ENCODE results near the gene PROSER1.
"Not testable (repeated sequence)": the region's sequence is repeated elsewhere in the genome, so short reads cannot be mapped to it uniquely, and the experiment has no call there.

PROSER1 gene

GRCh38 chr13:39037880-39038568 lies at the start of gene PROSER1, which contains the start of gene NHLRC3:
Gene PROSER1 (minus strand): TSS chr13:39038089. CDS start chr13:39037242, 847 bp downstream.
Gene NHLRC3 (plus strand): TSS chr13:39038456. CDS start chr13:39038640, 184 bp downstream.
- DNase-seq, result peak in 1 of 2 experiments; percentile 62

- not testable (repeated sequence) for DNase-seq
Measured at GRCh38 chr13:39086251-39086945, 48.5 kb upstream of the PROSER1 start.

GRCh38 chr13:39073983-39074382 lies 36.1 kb upstream of the PROSER1 start:
- no peak for DNase-seq

- DNase-seq, result no peak
Measured at GRCh38 chr13:39072842-39073241, 35.0 kb upstream of the PROSER1 start.

- DNase-seq, result no peak
Measured at GRCh38 chr13:39062004-39062403, 24.1 kb upstream of the PROSER1 start.

- no peak for DNase-seq
Measured at GRCh38 chr13:39058040-39058439, 20.2 kb upstream of the PROSER1 start.

GRCh38 chr13:39056018-39056417 lies 18.1 kb upstream of the PROSER1 start:
- no peak for DNase-seq

- DNase-seq, result no peak
Measured at GRCh38 chr13:39054112-39054511, 16.2 kb upstream of the PROSER1 start.

GRCh38 chr13:39052944-39053343 lies 15.1 kb upstream of the PROSER1 start:
- DNase-seq, result no peak

- DNase-seq, result peak in 1 of 2 experiments; percentile 18
Measured at GRCh38 chr13:39051157-39051556, 13.3 kb upstream of the PROSER1 start.

- DNase-seq, result no peak
Measured at GRCh38 chr13:39049274-39049673, 11.4 kb upstream of the PROSER1 start.

GRCh38 chr13:39048806-39049205 lies 10.9 kb upstream of the PROSER1 start:
- no peak for DNase-seq

GRCh38 chr13:39047560-39047959 lies 9.7 kb upstream of the PROSER1 start:
- no peak for DNase-seq

- DNase-seq, result no peak
Measured at GRCh38 chr13:39044536-39044935, 6.6 kb upstream of the PROSER1 start.

- no peak for DNase-seq
Measured at GRCh38 chr13:39040206-39040605, 2.3 kb upstream of the PROSER1 start.

GRCh38 chr13:39039041-39039440 lies 1.2 kb upstream of the PROSER1 start:
- no peak for DNase-seq

- no peak for DNase-seq
Measured at GRCh38 chr13:39038569-39039030, 711 bp upstream of the PROSER1 start.

- DNase-seq, result no peak
Measured at GRCh38 chr13:39037410-39037879, 444 bp downstream of the PROSER1 start.

- no peak for DNase-seq
Measured at GRCh38 chr13:39036212-39036611, 1.7 kb downstream of the PROSER1 start.

GRCh38 chr13:39035799-39036198 lies 2.1 kb downstream of the PROSER1 start:
- no peak for DNase-seq

- DNase-seq, result no peak
Measured at GRCh38 chr13:39035204-39035603, 2.7 kb downstream of the PROSER1 start.

- no peak for DNase-seq
Measured at GRCh38 chr13:39034085-39034484, 3.8 kb downstream of the PROSER1 start.

GRCh38 chr13:39032150-39032549 lies 5.7 kb downstream of the PROSER1 start:
- no peak for DNase-seq

GRCh38 chr13:39025433-39025839 lies 12.5 kb downstream of the PROSER1 start:
- DNase-seq, result no peak
